B cell (primary cell): ENCODE results near the gene PURB. TPM values are rescaled to one million over a fixed set of nuclear protein-coding genes. Genes with fewer than 3 reads are reported as not detected.

Experiments
- ATAC-seq: fragments of 200-7000 bp; cut with Tn5 transposase; one replicate; pipeline ENCODE4 v1.10.0; 2021; ENCODE audit warnings: low read depth, mild to moderate bottlenecking, moderate number of reproducible peaks, moderate library complexity
- CTCF ChIA-PET: fragments of 350-600 bp; sonication (Branson Sonifier 250); formaldehyde crosslinking; loops from one replicate; lab custom pipeline; 2021; ENCODE audit warnings: antibody characterized with exemption, inconsistent platforms; lab: Charles Lee
- POLR2A ChIA-PET: fragments of 350-600 bp; sonication (Branson Sonifier 250); formaldehyde crosslinking; loops from one replicate; lab custom pipeline; 2021; ENCODE audit warnings: antibody characterized with exemption; lab: Charles Lee
- DNase-seq: peaks from one replicate; pipeline ENCODE4 v3.0.0; 2013
- H2AFZ ChIP-seq: 2 replicates; pipeline ENCODE4 v1.6.1; 2012; ENCODE audit warnings: mild to moderate bottlenecking, low read depth, low read length; ENCODE audit not compliant: insufficient read depth, poor library complexity, severe bottlenecking
- H3K27ac ChIP-seq, 2 donors: 1 replicate in 1 of 2; 2 replicates in 1 of 2; pipeline ENCODE4 v1.5.1; 2012 to 2013; ENCODE audit warnings: low read length in 2 of 2, mild to moderate bottlenecking in 2 of 2, moderate library complexity in 1 of 2
- H3K27me3 ChIP-seq, 4 experiments: fragments of 200-600 bp in 1 of 4; sonication (generic) in 1 of 4; replicated peaks in 1 of 4; 1 replicate in 2 of 4; 2 replicates in 2 of 4; pipeline versions ENCODE4 v1.6.1 to v1.7.0; 2013 to 2016; ENCODE audit warnings: low read length in 3 of 4, mild to moderate bottlenecking in 2 of 4, mixed read lengths in 1 of 4, moderate library complexity in 1 of 4; ENCODE audit not compliant: insufficient read depth in 4 of 4, control insufficient read depth in 3 of 4; ENCODE audit errors: control extremely low read depth in 1 of 4
- H3K36me3 ChIP-seq, 2 experiments: replicated peaks in 1 of 2; 1 replicate in 1 of 2; 2 replicates in 1 of 2; pipeline versions ENCODE4 v1.6.1 to v1.7.1; 2013; ENCODE audit warnings: low read length in 1 of 2; ENCODE audit not compliant: insufficient read depth in 2 of 2, control insufficient read depth in 1 of 2; ENCODE audit errors: control extremely low read depth in 1 of 2, extremely low read depth in 1 of 2
- H3K4me1 ChIP-seq, 2 donors: fragments of 200-600 bp in 1 of 2; sonication (generic) in 1 of 2; 1 replicate in 1 of 2; 2 replicates in 1 of 2; pipeline versions ENCODE4 v1.5.1 to v1.6.1; 2013 to 2017; ENCODE audit warnings: low read length in 2 of 2; ENCODE audit not compliant: control insufficient read depth in 2 of 2, insufficient read depth in 2 of 2
- H3K4me2 ChIP-seq: replicated peaks from 2 replicates; pipeline ENCODE3; 2012; ENCODE audit warnings: mild to moderate bottlenecking, low read depth, low read length; ENCODE audit not compliant: poor library complexity, severe bottlenecking
- H3K4me3 ChIP-seq, 5 experiments: fragments of 200-600 bp in 1 of 5; sonication (generic) in 1 of 5; 1 replicate in 3 of 5; 2 replicates in 2 of 5; pipeline versions ENCODE4 v1.5.1 to v1.7.0; 2011 to 2016; ENCODE audit warnings: low read length in 4 of 5, mild to moderate bottlenecking in 4 of 5, low read depth in 2 of 5, control low read depth in 1 of 5, moderate library complexity in 1 of 5; ENCODE audit not compliant: insufficient read depth in 1 of 5; ENCODE audit errors: control extremely low read depth in 1 of 5, extremely low read depth in 1 of 5
- H3K79me2 ChIP-seq: fragments of 200-600 bp; sonication (generic); one replicate; pipeline ENCODE4 v1.6.0; 2016; ENCODE audit warnings: low read length; ENCODE audit not compliant: control insufficient read depth, insufficient read depth
- H3K9ac ChIP-seq: fragments of 200-600 bp; sonication (generic); 2 replicates; pipeline ENCODE4 v1.6.1; 2017; ENCODE audit warnings: mild to moderate bottlenecking, low read length, moderate library complexity
- H3K9me3 ChIP-seq, 3 donors: one replicate each; pipeline versions ENCODE4 v1.6.1 to v1.7.1; 2013; ENCODE audit warnings: low read length in 2 of 3; ENCODE audit not compliant: control insufficient read depth in 2 of 3, insufficient read depth in 1 of 3; ENCODE audit errors: control extremely low read depth in 1 of 3
- H4K20me1 ChIP-seq: 2 replicates; pipeline ENCODE4 v1.6.0; 2012; ENCODE audit warnings: mild to moderate bottlenecking, low read length; ENCODE audit not compliant: insufficient read depth, control insufficient read depth, poor library complexity, severe bottlenecking
- H3K27ac Mint-ChIP-seq: one replicate; pipeline ENCODE4 v1.8.0; 2021; ENCODE audit warnings: mixed read lengths
- H3K27me3 Mint-ChIP-seq: one replicate; pipeline ENCODE4 v1.8.0; 2021; ENCODE audit warnings: mixed read lengths
- H3K4me1 Mint-ChIP-seq: one replicate; pipeline ENCODE4 v1.8.0; 2021; ENCODE audit warnings: mixed read lengths
- H3K4me3 Mint-ChIP-seq: one replicate; pipeline ENCODE4 v1.8.0; 2021; ENCODE audit warnings: mixed read lengths
- H3K9me3 Mint-ChIP-seq: one replicate; pipeline ENCODE4 v1.8.0; 2022; ENCODE audit warnings: mixed read lengths; ENCODE audit not compliant: insufficient read depth
- EZH2 ChIP-seq: IDR thresholded peaks from 2 replicates; pipeline ENCODE4 v1.6.1; 2012; ENCODE audit warnings: borderline replicate concordance, low read depth, mild to moderate bottlenecking, moderate library complexity, low read length; ENCODE audit not compliant: insufficient read depth, poor library complexity, severe bottlenecking
- WGBS: methylation state at CpG from one replicate; pipeline ENCODE4 v1.1.5; 2013; ENCODE audit warnings: missing lambda C conversion rate; ENCODE audit not compliant: insufficient coverage; 5-methylcytosine and 5-hydroxymethylcytosine counted together
- intact Hi-C: fragments of 100-400 bp; cut with micrococcal nuclease; formaldehyde crosslinking; loops from one replicate; pipeline ENCODE4 v1.10.0; 2022
- polyA minus RNA-seq: library from RNA; depleted of rRNA, polyadenylated mRNA; stranded (reverse); fragments of >200 nt; gene quantifications from 2 replicates; pipeline ENCODE4 v1.2.3, GENCODE V29; 2012
- polyA plus RNA-seq: library from polyadenylated mRNA; depleted of rRNA; stranded (reverse); fragments of >200 nt; gene quantifications from 2 replicates; pipeline ENCODE4 v1.2.3, GENCODE V29; 2012
- total RNA-seq, 2 donors: library from RNA; stranded (reverse); fragments of 120-200 nt in 1 of 2; gene quantifications; 1 replicate in 1 of 2; 2 replicates in 1 of 2; pipeline versions ENCODE4 v1.2.3 to v1.2.4, GENCODE V29; 2013 to 2022
- TF ChIP-seq, protein P1 (sequence below): fragments of 200-600 bp; IDR thresholded peaks from one replicate; pipeline ENCODE4 v1.8.0; 2022; ENCODE audit warnings: antibody characterized with exemption, mild to moderate bottlenecking

PURB gene
- total RNA-seq (28.6 and 29.1 TPM in 2 replicates), polyA plus RNA-seq (6.4 and 10.4 TPM in 2 replicates), polyA minus RNA-seq (21.1 and 22.3 TPM in 2 replicates)
- 12.8 TPM for total RNA-seq (2013)

DNA sequence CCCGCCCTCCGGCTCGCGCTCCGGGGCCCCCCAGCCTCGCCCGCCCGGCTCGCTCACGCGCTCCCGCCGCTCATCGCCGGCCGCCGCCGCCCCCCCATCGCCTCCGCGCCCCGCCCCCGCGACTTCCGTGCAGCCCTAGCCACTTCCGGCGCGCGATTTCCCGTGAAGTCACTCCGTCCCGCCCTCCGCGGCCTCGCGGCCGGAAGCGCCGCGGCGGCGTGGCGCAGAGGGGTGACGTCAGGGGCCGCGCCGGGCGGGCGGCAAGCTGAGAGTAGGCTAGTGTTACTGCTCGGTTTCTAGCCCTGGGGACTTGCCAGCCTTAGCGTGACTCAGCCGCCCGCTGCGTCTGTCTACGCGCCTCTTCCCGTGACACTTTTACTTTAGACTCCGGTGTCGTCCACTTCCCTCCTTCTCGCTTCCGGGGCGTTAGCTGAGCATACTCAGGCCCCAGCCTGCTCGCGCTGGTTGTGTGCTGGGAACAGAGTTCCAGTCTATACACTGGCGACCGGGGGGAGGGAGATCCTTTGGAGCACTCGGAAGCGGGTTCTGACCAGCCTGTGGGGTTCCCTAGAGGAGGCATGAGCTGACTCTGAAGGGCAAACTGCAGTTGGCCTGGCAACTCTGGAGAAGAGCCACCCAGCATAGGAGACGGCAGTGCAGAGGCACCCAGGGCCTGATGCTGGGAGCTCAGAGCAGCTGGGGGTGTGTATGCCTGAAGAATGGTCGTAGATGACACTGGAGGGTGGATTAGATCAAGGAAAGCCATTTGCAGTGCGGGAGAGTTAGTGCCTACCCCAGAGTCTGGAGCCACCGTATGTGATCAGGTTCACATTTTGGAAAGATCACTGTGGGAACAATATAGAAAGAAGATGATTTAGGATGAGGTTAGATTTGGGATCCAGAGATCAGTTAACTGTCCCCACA is at the start of gene PURB:
Gene PURB (minus strand): TSS at position 137 of the 924 bp plus-strand sequence. CDS start 182 bp downstream, outside the sequence.
- TF ChIP-seq EZH2 = no peak
- TF ChIP-seq, protein P1, sequence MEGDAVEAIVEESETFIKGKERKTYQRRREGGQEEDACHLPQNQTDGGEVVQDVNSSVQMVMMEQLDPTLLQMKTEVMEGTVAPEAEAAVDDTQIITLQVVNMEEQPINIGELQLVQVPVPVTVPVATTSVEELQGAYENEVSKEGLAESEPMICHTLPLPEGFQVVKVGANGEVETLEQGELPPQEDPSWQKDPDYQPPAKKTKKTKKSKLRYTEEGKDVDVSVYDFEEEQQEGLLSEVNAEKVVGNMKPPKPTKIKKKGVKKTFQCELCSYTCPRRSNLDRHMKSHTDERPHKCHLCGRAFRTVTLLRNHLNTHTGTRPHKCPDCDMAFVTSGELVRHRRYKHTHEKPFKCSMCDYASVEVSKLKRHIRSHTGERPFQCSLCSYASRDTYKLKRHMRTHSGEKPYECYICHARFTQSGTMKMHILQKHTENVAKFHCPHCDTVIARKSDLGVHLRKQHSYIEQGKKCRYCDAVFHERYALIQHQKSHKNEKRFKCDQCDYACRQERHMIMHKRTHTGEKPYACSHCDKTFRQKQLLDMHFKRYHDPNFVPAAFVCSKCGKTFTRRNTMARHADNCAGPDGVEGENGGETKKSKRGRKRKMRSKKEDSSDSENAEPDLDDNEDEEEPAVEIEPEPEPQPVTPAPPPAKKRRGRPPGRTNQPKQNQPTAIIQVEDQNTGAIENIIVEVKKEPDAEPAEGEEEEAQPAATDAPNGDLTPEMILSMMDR = no peak
- ChIA-PET POLR2A (interaction anchor here (0.7 to 2.5 kb wide), 8 partner anchors 29 to 866 kb away, joined by 3 to 14 read pairs (median 5); partner anchors contain the start of genes CCM2, H2AZ2, MYO1G and OGDH), CTCF (interaction anchor here (1.0 to 2.6 kb wide), 9 partner anchors 28 to 313 kb away, joined by 3 to 11 read pairs (median 3); partner anchors contain the start of gene OGDH)
- WGBS = 1% methylated on average over 72 of the region's 72 CpGs
- peaks cover 0 to 9% (median 8%) of the 10 kb centered on the region in 3 donors for H3K9me3 ChIP-seq
- H3K27ac ChIP-seq = peak within 1 kb of the TSS; percentile 96 to 99
- no peaks in the 10 kb centered on the region for H3K27me3 Mint-ChIP-seq
- peak within 1 kb of the TSS; percentile 92 for H3K4me2 ChIP-seq
- H3K4me1 Mint-ChIP-seq = peaks cover 47% of the 10 kb centered on the region
- ATAC-seq (peak; percentile 83), DNase-seq (peak; percentile 99)
- peak within 1 kb of the TSS; percentile 96 for H3K4me3 Mint-ChIP-seq
- H3K9me3 Mint-ChIP-seq = no peaks in the 10 kb centered on the region
- H4K20me1 ChIP-seq = peaks cover 4% of the 10 kb centered on the region
- intact Hi-C loops = loop anchor here (1.0 to 2.0 kb wide), 12 partner anchors 29 to 959 kb away; partner anchors contain the start of genes CCM2, H2AZ2, MYO1G and NUDCD3
- peak within 1 kb of the TSS; percentile 70 for H2AFZ ChIP-seq
- H3K9ac ChIP-seq = peak within 1 kb of the TSS; percentile 87
- peaks cover 41% of the 10 kb centered on the region for H3K79me2 ChIP-seq
- peaks cover 0 to 3% of the 10 kb centered on the region in 2 experiments for H3K36me3 ChIP-seq
- no peaks in the 10 kb centered on the region for H3K27me3 ChIP-seq
- peak within 1 kb of the TSS; percentile 78 to 83 (median 81) for H3K4me3 ChIP-seq
- H3K27ac Mint-ChIP-seq = peak within 1 kb of the TSS; percentile 100
- peaks cover 41 to 49% of the 10 kb centered on the region in 2 donors for H3K4me1 ChIP-seq
